Body of pancreas (tissue), 4 donors: Measurements from ENCODE around the gene PACRG.

Source experiments
- CTCF ChIP-seq, 7 experiments: fragments of 450-650 bp in 4 of 7; fragments of 200-600 bp in 3 of 7; sonication (generic) in 3 of 7; IDR thresholded peaks; one replicate each; pipeline ENCODE4 v1.5.1; 2016 to 2019; ENCODE audit warnings: antibody characterized with exemption in 7 of 7
- POLR2A ChIP-seq, 3 donors: fragments of 450-650 bp; IDR thresholded peaks; one replicate each; pipeline ENCODE4 v1.6.1; 2016; ENCODE audit warnings: antibody characterized with exemption in 3 of 3, mild to moderate bottlenecking in 2 of 3

DNA sequence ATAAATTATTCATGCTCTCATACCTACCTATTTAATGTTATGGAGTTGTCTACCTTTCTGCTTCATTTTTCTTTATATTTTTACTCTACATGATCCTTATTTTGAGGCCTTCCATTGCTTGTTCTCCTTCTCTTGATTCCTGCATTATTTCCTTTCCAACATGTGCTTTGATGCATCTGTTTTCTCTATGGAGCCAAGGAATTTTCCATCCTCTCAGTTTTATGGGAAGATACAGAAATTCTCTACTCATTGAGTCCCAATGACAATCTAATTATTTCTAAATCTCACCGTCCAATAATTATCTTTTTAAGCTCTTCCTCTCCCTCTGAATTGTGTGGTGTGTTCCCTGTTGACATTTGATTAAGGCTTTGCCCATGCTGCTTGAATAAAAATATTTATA is 136.0 kb downstream of the PACRG start:
- TF ChIP-seq CTCF (IDR thresholded peaks at IDR 0.05): no peak
- no peak for TF ChIP-seq POLR2A (IDR thresholded peaks at IDR 0.05)
